ENCODE data around the gene MORN3.

- TF ChIP-seq CTCF (IDR thresholded peaks at IDR 0.05) = no peak
- TF ChIP-seq POLR2A (IDR thresholded peaks at IDR 0.05) = no peak
- no peak for TF ChIP-seq POLR2AphosphoS5 (IDR thresholded peaks at IDR 0.05)
These were observed 18.1 kb downstream of the MORN3 start for GRCh38 chr12:121651320-121651719.

All from upper lobe of left lung (tissue), 4 donors.